Ovary (tissue), 9 donors: ENCODE results near the gene CEMIP. TPM values are rescaled to one million over a fixed set of nuclear protein-coding genes. Genes with fewer than 3 reads are reported as not detected.

Source experiments
- DNase-seq, 5 donors: peaks; one replicate each; pipeline ENCODE4 v3.0.0-alpha.2; 2019 to 2020
- H3K27ac ChIP-seq, 2 donors: fragments of 200-600 bp; one replicate each; pipeline versions ENCODE4 v1.5.1 to v1.8.0; 2019 to 2022
- H3K27me3 ChIP-seq: fragments of 200-600 bp; one replicate; pipeline ENCODE4 v1.8.0; 2022
- H3K36me3 ChIP-seq: fragments of 200-600 bp; sonication (generic); one replicate; pipeline ENCODE4 v1.5.1; 2019
- H3K4me1 ChIP-seq: one replicate; pipeline ENCODE4 v1.8.1; 2013; ENCODE audit warnings: mild to moderate bottlenecking, moderate library complexity; ENCODE audit not compliant: insufficient read depth
- H3K4me3 ChIP-seq: fragments of 200-600 bp; sonication (generic); one replicate; pipeline ENCODE4 v1.5.1; 2017
- H3K9me3 ChIP-seq, 2 donors: fragments of 200-600 bp in 1 of 2; sonication (generic) in 1 of 2; one replicate each; pipeline versions ENCODE4 v1.5.1 to v1.8.1; 2013 to 2019; ENCODE audit warnings: mild to moderate bottlenecking in 1 of 2, moderate library complexity in 1 of 2
- CTCF ChIP-seq, 3 donors: fragments of 450-650 bp in 2 of 3; fragments of 200-600 bp in 1 of 3; IDR thresholded peaks; one replicate each; pipeline versions ENCODE4 v1.5.1 to v1.8.0; 2016 to 2022; ENCODE audit warnings: antibody characterized with exemption in 3 of 3, mild to moderate bottlenecking in 1 of 3
- EP300 ChIP-seq: sonication (generic); formaldehyde crosslinking; IDR thresholded peaks from one replicate; pipeline ENCODE4 v1.6.1; 2017; ENCODE audit warnings: antibody characterized with exemption
- POLR2A ChIP-seq: fragments of 450-650 bp; IDR thresholded peaks from one replicate; pipeline ENCODE4 v1.6.1; 2017; ENCODE audit warnings: antibody characterized with exemption, mild to moderate bottlenecking, moderate library complexity
- WGBS, 3 donors: extraction: QIAGEN DNeasy Blood & Tissue Kit in 1 of 3; methylation state at CpG; one replicate each; pipeline versions ENCODE4 v1.1.5 to v1.1.7; 2013 to 2017; 5-methylcytosine and 5-hydroxymethylcytosine counted together
- intact Hi-C, 4 donors: fragments of 100-400 bp; cut with DNase I; formaldehyde crosslinking; loops; one replicate each; pipeline versions ENCODE4 v1.11.0 to v1.15.1; 2022 to 2023
- polyA plus RNA-seq, 2 donors: library from polyadenylated mRNA; stranded (reverse); fragments of 200-250 nt in 1 of 2; fragments of 350-450 nt in 1 of 2; fragmentation: Illumina TruSeq in 1 of 2; extraction: RNeasy Lipid Tissue Mini Kit (QIAGEN cat#74804) in 1 of 2; gene quantifications; one replicate each; pipeline ENCODE4 v1.2.3, GENCODE V29; 2013 to 2014
- total RNA-seq, 7 donors: library from RNA; depleted of rRNA in 2 of 7; stranded (reverse); fragments of >200 nt in 2 of 7; fragmentation: NEBNext Ultra II Directional in 3 of 7; extraction: Animal tissue kit (Norgen Biotek cat#: 25700) in 3 of 7; gene quantifications; one replicate each; pipeline versions ENCODE4 v1.1.0 to v1.2.4, GENCODE V29; 2016 to 2023
- donor health status: DM: no; HTN: no; CAD: no; lungs with moderate emphysema.
- donor health status: DM: no; HTN: no; CAD: no.
- donor health status: Bipolar disorder and iron deficiency.
- donor health status: DM: yes; HTN: yes; CAD: no.
- donor health status: DM: no; HTN: no; CAD: no.
- donor health status: DM: yes; HTN: yes; CAD: no.

The CEMIP gene
- total and polyA plus RNA-seq, 9 donors, result 2.2 to 12.3 (median 4.7) TPM

- intact Hi-C loops, result no loop called here
- no peak for DNase-seq
- H3K27me3 ChIP-seq, result no peaks in the 10 kb centered on the region
- no peak for TF ChIP-seq POLR2A
- no peak for TF ChIP-seq CTCF (IDR thresholded peaks at IDR 0.05)
- no peak overlapping the region for H3K4me3 ChIP-seq
- WGBS, 3 donors, result 11 to 38% (median 14%) methylated on average over 5 of the region's 5 CpGs
- H3K4me1 ChIP-seq, result peaks cover 16% of the 10 kb centered on the region
- no peaks in the 10 kb centered on the region for H3K36me3 ChIP-seq
- H3K9me3 ChIP-seq, result no peaks in the 10 kb centered on the region
- peak overlapping the region in 1 of 2 donors; percentile 46 for H3K27ac ChIP-seq
Measured at GRCh38 chr15:80913541-80913940, 134.4 kb downstream of the CEMIP start.

GRCh38 chr15:80915472-80915871, 136.3 kb downstream of the CEMIP start:
- no peak overlapping the region for H3K27ac ChIP-seq
- intact Hi-C loops, result no loop called here
- no peaks in the 10 kb centered on the region for H3K36me3 ChIP-seq
- WGBS, 3 donors, result 67 to 79% (median 76%) methylated on average over 3 of the region's 3 CpGs
- no peak overlapping the region for H3K4me3 ChIP-seq
- H3K9me3 ChIP-seq, result no peaks in the 10 kb centered on the region
- H3K4me1 ChIP-seq, result peaks cover 16% of the 10 kb centered on the region
- DNase-seq, result no peak
- TF ChIP-seq EP300 (no peak), CTCF (IDR thresholded peaks at IDR 0.05) (no peak), POLR2A (no peak)
- H3K27me3 ChIP-seq, result no peaks in the 10 kb centered on the region

DNA sequence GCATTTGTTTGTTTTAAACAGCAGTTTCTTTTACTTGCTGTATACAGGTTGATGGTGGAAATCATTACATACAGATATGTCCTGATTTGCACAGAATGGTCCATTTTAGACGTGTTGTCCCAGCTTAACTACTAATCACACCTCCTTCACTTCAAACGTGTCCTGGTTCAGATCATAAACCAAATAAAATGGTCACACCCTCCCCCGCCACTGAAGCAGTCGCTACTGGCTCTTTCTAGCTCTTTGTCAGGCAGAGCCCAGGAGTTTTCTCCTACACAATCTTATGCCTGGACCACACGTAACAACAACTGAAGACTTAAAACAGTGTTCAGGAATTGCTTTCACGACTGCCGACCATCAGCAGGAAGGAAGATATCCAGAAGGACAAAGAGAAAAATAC, 136.9 kb downstream of the CEMIP start:
- Histone ChIP-seq H3K4me1 (peaks cover 16% of the 10 kb centered on the region), H3K36me3 (no peaks in the 10 kb centered on the region), H3K4me3 (no peak overlapping the region), H3K9me3 (no peaks in the 10 kb centered on the region), H3K27ac (no peak overlapping the region), H3K27me3 (no peaks in the 10 kb centered on the region)
- intact Hi-C loops, result no loop called here
- WGBS, 3 donors, result 75 to 83% (median 78%) methylated on average over 7 of the region's 7 CpGs
- DNase-seq, result no peak
- no peak for TF ChIP-seq POLR2A
- TF ChIP-seq EP300, result no peak
- TF ChIP-seq CTCF (IDR thresholded peaks at IDR 0.05), result no peak

- Histone ChIP-seq H3K4me1 (peaks cover 13% of the 10 kb centered on the region), H3K9me3 (no peaks in the 10 kb centered on the region), H3K27ac (no peak overlapping the region), H3K4me3 (no peak overlapping the region), H3K36me3 (no peaks in the 10 kb centered on the region), H3K27me3 (no peaks in the 10 kb centered on the region)
- DNase-seq, result no peak
- TF ChIP-seq EP300, result no peak
- 95 to 98% (median 96%) methylated on average over 5 of the region's 5 CpGs for WGBS, 3 donors
- intact Hi-C loops, result no loop called here
Measured at GRCh38 chr15:80918196-80918783, 139.1 kb downstream of the CEMIP start.

- no peak for DNase-seq
- Histone ChIP-seq H3K4me1 (no peaks in the 10 kb centered on the region), H3K27me3 (no peaks in the 10 kb centered on the region), H3K4me3 (no peak overlapping the region), H3K36me3 (no peaks in the 10 kb centered on the region), H3K9me3 (no peaks in the 10 kb centered on the region), H3K27ac (no peak overlapping the region)
- 82 to 92% (median 83%) methylated on average over 5 of the region's 5 CpGs for WGBS, 3 donors
- intact Hi-C loops, result no loop called here
- TF ChIP-seq POLR2A (no peak), EP300 (no peak), CTCF (IDR thresholded peaks at IDR 0.05) (no peak)
Measured at GRCh38 chr15:80920271-80920699, 141.1 kb downstream of the CEMIP start.
